ENCODE data around the gene PEX5L. TPM values are rescaled to one million over a fixed set of nuclear protein-coding genes. Genes with fewer than 3 reads are reported as not detected.

The PEX5L gene
- total RNA-seq, 2 donors from 2014 or later, result 1.1 to 1.5 TPM

DNA sequence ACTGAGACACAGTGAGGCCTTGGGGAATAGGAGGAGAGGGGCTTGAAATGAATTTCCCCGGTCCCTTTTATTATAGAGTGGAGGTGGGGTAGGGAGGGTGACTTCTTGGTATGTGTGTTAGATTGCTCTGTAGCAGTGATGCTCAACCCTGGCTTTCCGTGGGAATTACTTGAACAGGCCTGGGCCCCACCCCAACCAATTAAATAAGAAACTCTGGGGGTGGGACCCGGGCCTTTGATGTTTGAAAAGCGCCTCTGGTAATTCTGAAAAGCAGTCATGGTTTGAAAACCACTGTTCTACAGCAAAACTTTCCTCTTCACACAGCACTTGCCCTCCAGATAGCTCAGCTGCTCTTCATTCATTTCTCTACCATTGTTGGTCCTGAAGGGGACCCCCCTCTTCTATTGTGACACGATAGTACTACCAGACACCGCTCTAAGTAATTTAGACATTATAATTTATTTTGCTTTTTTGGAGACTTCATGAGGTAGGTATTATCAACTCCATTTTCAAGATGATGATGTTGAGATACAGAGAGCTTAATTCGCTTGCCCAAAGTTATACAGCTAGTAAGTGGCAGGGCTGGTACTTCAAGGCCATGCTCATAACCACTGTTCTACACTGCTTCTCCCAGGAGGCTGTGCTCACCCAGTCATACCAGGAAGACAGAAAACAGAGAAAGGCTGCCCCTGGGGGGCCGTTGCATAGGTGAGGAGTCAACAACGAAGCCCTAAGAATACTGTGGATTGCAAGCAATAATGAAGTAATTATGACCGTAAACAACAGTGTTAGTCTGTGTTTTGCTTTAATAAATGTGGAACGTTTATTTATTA is 176.2 kb downstream of the PEX5L start:
- Mint-ChIP-seq H3K27me3 (peaks cover 6 to 12% of the 10 kb centered on the region in 2 donors), H3K4me1 (ENCODE audit: low read depth in 2 of 2) (no peaks in the 10 kb centered on the region), H3K4me3 (no peak overlapping the region), H3K36me3 (no peaks in the 10 kb centered on the region), H3K9me3 (peaks cover 6% of the 10 kb centered on the region), H3K27ac (no peak overlapping the region)
- ATAC-seq (no peak), DNase-seq (ENCODE audit: low spot score) (no peak)

DNA sequence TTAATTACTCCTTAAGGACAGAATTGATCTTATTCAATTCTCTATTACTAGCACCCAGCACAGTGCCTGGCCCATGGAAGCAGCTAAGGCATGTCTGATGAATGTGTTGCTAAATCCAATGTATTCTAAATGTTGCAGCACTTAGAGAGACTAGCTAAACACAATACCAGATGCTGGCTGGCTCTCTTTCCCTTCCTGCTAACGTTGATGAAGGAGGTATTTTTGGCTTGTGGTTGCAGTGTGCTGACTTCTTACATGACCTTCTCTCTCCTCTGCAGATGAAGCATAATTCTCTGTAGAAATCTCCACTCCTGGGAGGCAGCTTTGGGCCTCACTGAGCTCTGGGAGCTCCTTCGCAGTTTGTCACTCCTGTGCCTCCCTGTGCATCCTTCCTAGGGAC is 183.6 kb downstream of the PEX5L start:
- no peak for ATAC-seq

DNA sequence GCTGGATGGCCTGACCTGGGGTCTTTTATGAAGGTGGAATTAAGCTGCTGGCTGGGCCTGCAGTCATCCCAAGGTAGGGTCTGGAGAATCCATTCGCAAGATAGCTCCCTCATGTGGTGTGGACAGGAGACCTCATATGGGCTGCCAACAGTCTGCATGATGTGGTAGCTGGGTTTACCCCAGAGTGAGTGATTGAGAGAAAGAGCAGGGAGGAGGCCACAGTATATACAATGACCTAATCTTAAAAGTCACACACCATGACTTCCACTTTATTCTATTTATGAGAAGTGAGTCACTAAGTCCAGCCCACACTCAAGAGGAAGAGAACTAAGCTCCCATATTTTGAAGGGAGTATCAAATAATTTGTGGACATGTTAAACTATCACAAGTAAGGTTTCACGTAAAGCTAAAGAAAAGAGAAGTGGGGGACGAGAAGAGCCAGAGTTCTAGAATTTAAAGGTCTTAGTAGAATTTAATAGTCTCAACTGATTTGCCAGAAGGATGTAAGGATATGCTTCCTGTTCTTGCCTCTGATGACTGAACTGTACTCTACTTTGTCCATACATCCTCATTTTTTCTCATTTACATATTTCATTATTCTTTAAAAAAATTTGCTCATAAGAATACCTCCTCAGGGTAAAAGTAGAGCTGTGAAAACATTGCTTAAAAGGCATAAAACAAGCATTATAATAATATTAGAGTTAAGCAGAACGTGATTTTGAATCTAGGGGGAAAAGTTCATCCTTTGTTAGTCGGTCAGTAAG is 184.4 kb downstream of the PEX5L start:
- H3K27ac Mint-ChIP-seq, result no peak overlapping the region
- peaks cover 13 to 24% of the 10 kb centered on the region in 2 donors for H3K27me3 Mint-ChIP-seq
- H3K9me3 Mint-ChIP-seq, result peaks cover 3% of the 10 kb centered on the region
- DNase-seq (ENCODE audit: low spot score) (no peak), ATAC-seq (no peak)
- H3K4me3 Mint-ChIP-seq, result no peak overlapping the region
- H3K36me3 Mint-ChIP-seq, result no peaks in the 10 kb centered on the region
- H3K4me1 Mint-ChIP-seq (ENCODE audit: low read depth in 2 of 2), result no peaks in the 10 kb centered on the region

More for the DNA sequence above, 183.6 kb downstream of the PEX5L start:
- Mint-ChIP-seq H3K27me3 (peaks cover 13 to 26% of the 10 kb centered on the region in 2 donors), H3K4me3 (no peak overlapping the region), H3K4me1 (ENCODE audit: low read depth in 2 of 2) (no peaks in the 10 kb centered on the region), H3K9me3 (peaks cover 3% of the 10 kb centered on the region), H3K27ac (no peak overlapping the region), H3K36me3 (no peaks in the 10 kb centered on the region)
- DNase-seq (ENCODE audit: low spot score), result no peak

DNA sequence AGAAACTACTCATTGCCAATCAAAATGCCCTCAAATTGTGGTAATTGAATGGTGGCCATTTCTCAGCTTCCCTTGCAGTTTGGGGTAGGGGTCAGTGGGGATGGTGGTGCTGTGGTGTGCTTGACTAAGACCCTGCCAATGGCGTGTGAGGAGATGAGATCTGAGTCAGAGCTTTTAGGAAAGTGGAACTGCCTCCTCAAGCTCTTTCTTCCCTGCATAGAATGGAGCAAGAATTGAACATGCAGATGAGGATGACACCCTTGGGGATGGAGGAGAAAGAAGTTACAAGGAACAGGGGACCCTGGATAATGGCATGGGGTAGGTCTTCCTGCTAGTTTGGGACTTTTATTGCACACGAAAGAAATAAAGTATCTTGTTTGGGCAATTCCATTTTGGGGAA is 188.0 kb downstream of the PEX5L start:
- H3K36me3 Mint-ChIP-seq, result no peaks in the 10 kb centered on the region
- DNase-seq (ENCODE audit: low spot score) (no peak), ATAC-seq (no peak)
- no peaks in the 10 kb centered on the region for H3K4me1 Mint-ChIP-seq (ENCODE audit: low read depth in 2 of 2)
- H3K27ac Mint-ChIP-seq, result no peak overlapping the region
- H3K4me3 Mint-ChIP-seq, result no peak overlapping the region
- H3K27me3 Mint-ChIP-seq, result peaks cover 9 to 10% of the 10 kb centered on the region in 2 donors
- no peaks in the 10 kb centered on the region for H3K9me3 Mint-ChIP-seq

DNA sequence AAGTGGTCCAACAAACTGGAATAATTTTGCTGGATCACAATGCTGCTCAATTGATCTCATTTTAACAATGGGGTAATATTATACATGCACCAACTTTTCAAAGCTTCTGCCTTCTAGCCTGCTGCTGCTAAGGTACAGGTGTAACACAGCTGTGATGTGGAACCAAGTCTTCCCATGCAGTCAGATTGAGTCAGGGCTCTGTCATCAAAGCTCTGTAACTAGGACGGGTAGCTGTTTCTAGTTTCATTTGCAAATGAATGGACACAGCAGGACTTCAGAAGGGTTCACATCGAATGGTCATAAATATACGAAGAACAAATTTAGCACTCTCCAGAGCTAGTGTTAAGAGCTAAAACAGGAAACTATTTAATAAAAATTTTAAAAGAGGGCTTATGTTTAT is 194.7 kb downstream of the PEX5L start:
- Mint-ChIP-seq H3K36me3 (no peaks in the 10 kb centered on the region), H3K27me3 (peaks cover 13 to 27% of the 10 kb centered on the region in 2 donors), H3K4me1 (ENCODE audit: low read depth in 2 of 2) (no peaks in the 10 kb centered on the region), H3K4me3 (no peak overlapping the region), H3K27ac (no peak overlapping the region), H3K9me3 (no peaks in the 10 kb centered on the region)
- DNase-seq (ENCODE audit: low spot score), result no peak
- ATAC-seq, result no peak

DNA sequence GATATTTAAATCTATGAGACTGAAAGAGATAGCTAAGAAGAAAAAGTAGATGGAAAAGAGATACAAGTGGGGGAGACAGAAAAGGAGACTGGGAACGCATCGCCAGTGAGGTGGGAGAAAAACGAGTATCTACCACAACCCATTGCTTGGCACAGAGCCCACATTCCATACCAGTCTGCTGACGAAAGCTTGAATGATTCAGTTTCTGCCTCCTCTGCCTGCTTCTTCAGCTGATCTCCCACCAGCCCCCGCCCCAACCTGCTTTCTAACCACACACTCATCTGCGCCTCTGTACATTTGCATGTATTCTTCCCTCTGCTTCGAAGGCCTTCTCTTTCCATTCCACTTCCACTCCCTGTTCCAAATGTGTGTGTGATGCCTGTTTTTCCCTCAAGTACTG is 195.8 kb downstream of the PEX5L start:
- Mint-ChIP-seq H3K27ac (no peak overlapping the region), H3K4me1 (ENCODE audit: low read depth in 2 of 2) (no peaks in the 10 kb centered on the region), H3K27me3 (peaks cover 13 to 27% of the 10 kb centered on the region in 2 donors), H3K9me3 (no peaks in the 10 kb centered on the region), H3K36me3 (no peaks in the 10 kb centered on the region), H3K4me3 (no peak overlapping the region)
- DNase-seq (ENCODE audit: low spot score) (no peak), ATAC-seq (no peak)

DNA sequence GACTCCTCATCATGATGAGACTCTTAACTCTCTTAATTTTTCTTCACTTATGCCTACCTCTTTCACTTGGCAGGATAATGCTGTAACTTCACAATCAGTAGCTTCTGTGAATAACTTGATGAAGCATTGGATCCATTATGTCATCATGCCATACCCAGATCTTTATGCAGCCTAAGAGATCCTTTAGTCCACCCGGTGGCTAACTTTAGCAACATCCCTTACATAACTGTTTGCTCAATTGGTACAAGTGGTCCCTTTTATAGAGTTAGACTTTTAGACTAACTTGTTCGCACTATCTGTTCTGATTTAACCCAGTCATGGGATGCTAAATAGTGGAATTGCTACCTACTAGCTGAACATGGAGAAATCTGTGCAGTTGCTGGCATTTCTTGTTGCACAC is 199.4 kb downstream of the PEX5L start:
- Mint-ChIP-seq H3K9me3 (no peaks in the 10 kb centered on the region), H3K36me3 (no peaks in the 10 kb centered on the region), H3K4me3 (no peak overlapping the region), H3K4me1 (ENCODE audit: low read depth in 2 of 2) (no peaks in the 10 kb centered on the region), H3K27me3 (peaks cover 11 to 30% of the 10 kb centered on the region in 2 donors), H3K27ac (no peak overlapping the region)
- DNase-seq (ENCODE audit: low spot score) (no peak), ATAC-seq (no peak)

DNA sequence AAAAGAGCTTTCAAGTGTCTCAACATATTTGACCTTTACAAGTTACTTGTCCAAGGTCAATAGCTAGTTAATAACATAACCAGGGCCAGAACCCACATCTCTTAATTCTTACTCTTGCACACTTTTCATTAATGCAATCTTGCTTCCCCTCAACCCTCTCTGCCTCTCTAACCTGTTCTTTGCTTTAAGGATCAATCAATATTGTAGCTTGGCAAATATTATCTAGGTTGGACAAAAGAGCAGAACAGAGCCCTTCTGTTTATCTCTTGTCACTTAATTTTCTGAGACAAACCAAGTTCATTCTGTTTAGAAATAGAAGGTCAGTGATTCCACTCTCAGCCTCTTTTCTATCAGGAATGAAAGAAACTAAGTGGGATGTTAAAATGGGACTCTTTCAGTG is 203.4 kb downstream of the PEX5L start:
- DNase-seq (ENCODE audit: low spot score) (no peak), ATAC-seq (no peak)
- H3K4me1 Mint-ChIP-seq (ENCODE audit: low read depth in 2 of 2), result no peaks in the 10 kb centered on the region
- H3K27me3 Mint-ChIP-seq, result peaks cover 12 to 19% of the 10 kb centered on the region in 2 donors
- no peaks in the 10 kb centered on the region for H3K9me3 Mint-ChIP-seq
- H3K36me3 Mint-ChIP-seq, result no peaks in the 10 kb centered on the region
- no peak overlapping the region for H3K27ac Mint-ChIP-seq
- no peak overlapping the region for H3K4me3 Mint-ChIP-seq

DNA sequence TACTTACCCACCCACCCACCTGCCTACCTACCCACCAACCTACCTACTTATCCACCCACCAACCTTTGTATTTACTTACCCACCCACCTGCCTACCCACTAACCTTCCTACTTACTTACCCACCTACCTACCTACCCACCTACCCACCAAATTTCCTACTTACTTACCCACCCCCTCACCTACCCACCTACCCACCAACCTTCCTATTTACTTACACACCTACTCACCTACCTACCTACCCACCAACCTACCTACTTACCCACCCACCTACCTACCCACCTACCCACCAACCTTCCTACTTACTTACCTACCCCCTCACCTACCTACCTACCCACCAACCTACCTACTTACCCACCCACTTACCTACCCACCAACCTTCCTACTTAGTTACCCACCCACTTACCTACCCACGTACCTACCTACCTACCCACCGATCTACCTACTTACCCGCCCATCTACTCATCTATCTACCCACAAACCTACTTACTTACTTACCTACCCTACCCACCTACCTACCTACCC is 204.3 kb downstream of the PEX5L start:
- DNase-seq (ENCODE audit: low spot score) (no peak), ATAC-seq (peak in 1 of 2 donors; percentile 24)
- no peaks in the 10 kb centered on the region for H3K9me3 Mint-ChIP-seq
- peaks cover 12 to 19% of the 10 kb centered on the region in 2 donors for H3K27me3 Mint-ChIP-seq
- H3K4me3 Mint-ChIP-seq, result no peak overlapping the region
- no peak overlapping the region for H3K27ac Mint-ChIP-seq
- H3K36me3 Mint-ChIP-seq, result no peaks in the 10 kb centered on the region
- no peaks in the 10 kb centered on the region for H3K4me1 Mint-ChIP-seq (ENCODE audit: low read depth in 2 of 2)

DNA sequence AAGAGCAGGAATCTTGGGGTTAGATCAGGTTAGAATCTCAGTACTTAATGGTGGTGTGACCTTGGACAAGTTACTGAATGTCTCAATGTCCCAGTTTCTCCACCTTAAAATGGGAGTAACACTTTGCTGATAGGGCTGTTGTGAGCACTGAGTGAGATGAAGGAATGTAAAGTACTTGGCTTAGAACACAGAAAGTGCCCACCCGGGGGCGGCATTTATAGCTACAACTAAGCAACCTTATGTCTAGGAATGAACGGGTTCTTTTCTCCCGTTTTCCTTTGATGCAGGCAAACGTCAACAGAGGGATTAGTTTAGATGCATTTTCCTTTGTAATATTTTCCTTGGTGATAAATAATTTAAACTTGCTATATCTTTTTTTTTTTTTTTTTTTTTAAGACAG is 207.3 kb downstream of the PEX5L start:
- Mint-ChIP-seq H3K27me3 (peaks cover 17 to 19% of the 10 kb centered on the region in 2 donors), H3K27ac (no peak overlapping the region), H3K9me3 (no peaks in the 10 kb centered on the region), H3K4me3 (no peak overlapping the region), H3K36me3 (no peaks in the 10 kb centered on the region), H3K4me1 (ENCODE audit: low read depth in 2 of 2) (no peaks in the 10 kb centered on the region)
- DNase-seq (ENCODE audit: low spot score) (no peak), ATAC-seq (no peak)

DNA sequence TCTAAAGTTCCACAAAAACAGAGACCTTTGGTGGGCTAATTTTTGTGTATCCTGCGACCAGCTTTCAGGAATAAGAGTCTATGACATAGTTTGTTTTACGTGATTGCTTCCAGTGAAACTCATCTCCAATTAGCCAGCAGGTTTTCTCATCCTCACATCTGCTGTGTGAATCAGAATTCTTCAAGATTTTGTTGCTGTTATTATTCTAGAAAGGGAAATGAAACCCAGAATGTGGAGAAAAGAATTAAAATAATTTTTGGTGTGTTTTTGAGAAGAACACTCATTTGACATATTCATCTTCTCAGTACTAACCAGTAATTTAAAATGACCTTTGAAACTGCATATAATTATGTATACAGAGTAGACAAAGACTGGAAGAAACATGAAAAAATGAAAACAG is 208.0 kb downstream of the PEX5L start:
- ATAC-seq (no peak), DNase-seq (ENCODE audit: low spot score) (no peak)
- Mint-ChIP-seq H3K36me3 (no peaks in the 10 kb centered on the region), H3K4me3 (no peak overlapping the region), H3K27ac (no peak overlapping the region), H3K9me3 (no peaks in the 10 kb centered on the region), H3K27me3 (peaks cover 11 to 19% of the 10 kb centered on the region in 2 donors), H3K4me1 (ENCODE audit: low read depth in 2 of 2) (no peaks in the 10 kb centered on the region)

DNA sequence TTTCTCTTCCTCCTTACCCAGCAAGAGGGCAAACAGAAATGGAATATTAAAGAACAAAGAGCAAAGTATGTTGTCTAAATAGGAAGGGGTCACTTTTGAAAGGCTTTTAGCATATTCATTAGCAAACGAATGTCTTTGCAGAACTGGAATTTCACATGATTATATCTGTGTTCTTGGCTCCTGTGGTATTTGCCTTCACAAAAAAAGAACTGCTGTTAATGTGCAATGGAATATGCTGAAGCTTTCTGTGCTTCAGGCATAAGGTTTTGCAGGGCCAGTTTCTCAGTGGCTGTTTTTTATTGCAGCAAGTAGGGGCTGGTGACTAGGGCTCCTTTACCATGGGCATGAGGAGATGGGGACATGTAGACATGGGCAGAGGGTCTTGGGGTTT is 210.5 kb downstream of the PEX5L start:
- Mint-ChIP-seq H3K4me1 (ENCODE audit: low read depth in 2 of 2) (no peaks in the 10 kb centered on the region), H3K36me3 (no peaks in the 10 kb centered on the region), H3K4me3 (no peak overlapping the region), H3K27ac (no peak overlapping the region), H3K9me3 (no peaks in the 10 kb centered on the region), H3K27me3 (peaks cover 2 to 15% of the 10 kb centered on the region in 2 donors)
- ATAC-seq (no peak), DNase-seq (ENCODE audit: low spot score) (no peak)

DNA sequence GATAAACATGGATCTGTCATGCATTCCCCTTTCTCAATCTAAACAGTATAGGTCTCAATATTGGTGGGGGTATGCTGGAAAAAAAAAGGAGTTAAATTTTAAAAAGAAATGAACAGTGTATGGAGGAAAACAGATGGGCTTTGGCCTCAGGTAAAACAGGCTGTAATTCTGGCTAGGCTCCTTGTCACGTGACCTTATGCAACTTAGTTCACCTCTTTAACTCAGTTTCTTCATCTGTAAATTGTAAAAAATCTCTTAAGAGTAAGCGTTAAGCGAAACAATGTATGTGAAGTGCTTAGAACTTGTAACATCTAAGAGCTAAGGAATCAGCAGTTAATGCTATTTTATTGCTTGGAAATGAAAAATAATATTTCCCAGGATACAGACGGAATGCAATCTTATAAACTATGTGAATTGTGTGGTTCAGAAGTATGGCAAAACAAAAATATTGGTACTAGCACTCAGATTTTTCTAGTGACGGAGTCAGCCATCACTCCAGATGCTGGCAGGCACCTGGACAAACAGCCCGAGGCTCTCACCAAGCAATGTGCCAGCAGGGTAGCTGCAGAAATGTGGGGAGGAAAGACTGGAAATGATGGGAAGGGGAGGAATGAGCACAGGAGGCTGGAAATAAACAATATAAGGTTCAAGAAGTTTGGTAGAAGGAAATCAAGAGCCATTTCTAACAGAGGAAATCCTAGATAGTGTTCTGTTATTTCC is 211.1 kb downstream of the PEX5L start:
- ATAC-seq (no peak), DNase-seq (ENCODE audit: low spot score) (no peak)
- H3K36me3 Mint-ChIP-seq, result no peaks in the 10 kb centered on the region
- H3K4me1 Mint-ChIP-seq (ENCODE audit: low read depth in 2 of 2), result no peaks in the 10 kb centered on the region
- H3K27ac Mint-ChIP-seq, result no peak overlapping the region
- H3K4me3 Mint-ChIP-seq, result no peak overlapping the region
- no peaks in the 10 kb centered on the region for H3K9me3 Mint-ChIP-seq
- peaks cover 7 to 15% of the 10 kb centered on the region in 2 donors for H3K27me3 Mint-ChIP-seq
